Measurements from ENCODE around the gene C6orf62.
"Not testable (repeated sequence)": the region's sequence is repeated elsewhere in the genome, so short reads cannot be mapped to it uniquely, and the experiment has no call there.

The C6orf62 gene

GRCh38 chr6:24695635-24696034, 23.3 kb downstream of the C6orf62 start:
- DNase-seq, result peak; percentile 46

- DNase-seq, result no peak
Observed at GRCh38 chr6:24694198-24694597, 24.8 kb downstream of the C6orf62 start.

GRCh38 chr6:24692848-24693592, 25.9 kb downstream of the C6orf62 start:
- no peak for DNase-seq

- no peak for DNase-seq
Observed at GRCh38 chr6:24692415-24692814, 26.5 kb downstream of the C6orf62 start.

- no peak for DNase-seq
Observed at GRCh38 chr6:24692003-24692402, 27.0 kb downstream of the C6orf62 start.

GRCh38 chr6:24691550-24691949, 27.4 kb downstream of the C6orf62 start:
- DNase-seq, result no peak

GRCh38 chr6:24690593-24690992, 28.4 kb downstream of the C6orf62 start:
- DNase-seq, result no peak

- no peak for DNase-seq
Observed at GRCh38 chr6:24689964-24690363, 29.0 kb downstream of the C6orf62 start.

GRCh38 chr6:24686946-24687345, 32.0 kb downstream of the C6orf62 start:
- DNase-seq, result no peak

GRCh38 chr6:24686408-24686807, 32.5 kb downstream of the C6orf62 start:
- DNase-seq, result no peak

- DNase-seq, result no peak
Observed at GRCh38 chr6:24683297-24684296, 35.4 kb downstream of the C6orf62 start.

GRCh38 chr6:24680582-24680981, 38.4 kb downstream of the C6orf62 start:
- DNase-seq, result no peak

- DNase-seq, result not testable (repeated sequence)
Observed at GRCh38 chr6:24678792-24679352, 40.1 kb downstream of the C6orf62 start.

- no peak for DNase-seq
Observed at GRCh38 chr6:24673625-24674024, 45.3 kb downstream of the C6orf62 start.

GRCh38 chr6:24672620-24673182, 46.3 kb downstream of the C6orf62 start:
- DNase-seq, result no peak

- not testable (repeated sequence) for DNase-seq
Observed at GRCh38 chr6:24671077-24671476, 47.9 kb downstream of the C6orf62 start.

GRCh38 chr6:24670492-24670891, 48.5 kb downstream of the C6orf62 start:
- DNase-seq, result not testable (repeated sequence)

GRCh38 chr6:24668997-24669361, 50.0 kb downstream of the C6orf62 start:
- DNase-seq, result no peak

GRCh38 chr6:24668066-24668996, 50.6 kb downstream of the C6orf62 start:
- not testable (repeated sequence) for DNase-seq

- peak; percentile 7 for DNase-seq
Observed at GRCh38 chr6:24667378-24667803, 51.6 kb downstream of the C6orf62 start.

GRCh38 chr6:24666641-24667377, 52.1 kb downstream of the C6orf62 start, which contains the start of the genes ACOT13 and TDP2:
Gene ACOT13 (plus strand): TSS chr6:24667077. CDS start chr6:24667264, 187 bp downstream.
Gene TDP2 (minus strand): TSS chr6:24666899. CDS start chr6:24666862, 37 bp downstream.
- DNase-seq, result peak; percentile 97
